Lower leg skin (tissue), 3 donors: ENCODE results near the gene EPHA10.

Experiments used
- CTCF ChIP-seq, 3 donors: fragments of 450-650 bp; IDR thresholded peaks; one replicate each; pipeline ENCODE4 v1.5.1; 2016; ENCODE audit warnings: antibody characterized with exemption in 3 of 3, mild to moderate bottlenecking in 3 of 3, moderate library complexity in 2 of 3
- POLR2A ChIP-seq, 2 donors: fragments of 450-650 bp; IDR thresholded peaks; one replicate each; pipeline ENCODE4 v1.6.1; 2016 to 2017; ENCODE audit warnings: antibody characterized with exemption in 2 of 2, mild to moderate bottlenecking in 1 of 2, moderate library complexity in 1 of 2

DNA sequence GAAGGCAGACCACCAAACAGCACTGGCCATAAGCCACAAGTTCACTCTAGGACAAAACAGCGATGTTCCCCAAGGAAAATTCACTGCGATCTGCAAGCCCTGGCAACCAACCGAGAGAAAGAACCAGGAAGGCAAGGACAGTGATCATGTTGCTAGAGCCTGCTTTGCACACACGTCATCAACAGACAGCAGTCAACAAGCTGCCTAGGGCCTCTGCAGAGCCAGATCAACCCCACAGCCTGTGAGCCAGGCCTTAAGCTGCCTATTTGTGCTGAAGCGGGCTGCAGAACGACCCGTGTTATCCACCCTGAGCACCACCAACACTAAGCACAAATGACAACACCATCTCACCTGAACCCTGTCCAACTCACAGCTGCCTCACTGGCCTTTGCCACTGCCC lies 49.3 kb upstream of the EPHA10 start:
- no peak for TF ChIP-seq CTCF (IDR thresholded peaks at IDR 0.05)
- TF ChIP-seq POLR2A (IDR thresholded peaks at IDR 0.05): no peak
